CD4-positive, alpha-beta T cell (primary cell): Measurements from ENCODE around the gene GLI2. TPM values are rescaled to one million over a fixed set of nuclear protein-coding genes. Genes with fewer than 3 reads are reported as not detected.

Experiments
- ATAC-seq: fragments of 200-7000 bp; cut with Tn5 transposase; one replicate; pipeline ENCODE4 v1.10.0; 2022; ENCODE audit warnings: mild to moderate bottlenecking; ENCODE audit not compliant: poor library complexity
- CTCF ChIA-PET: fragments of 350-600 bp; sonication (Branson Sonifier 250); formaldehyde crosslinking; loops from one replicate; lab custom pipeline; 2021; ENCODE audit warnings: antibody characterized with exemption, inconsistent platforms; lab: Charles Lee
- POLR2A ChIA-PET: fragments of 350-600 bp; sonication (Branson Sonifier 250); formaldehyde crosslinking; loops from one replicate; lab custom pipeline; 2021; ENCODE audit warnings: antibody characterized with exemption, inconsistent platforms; lab: Charles Lee
- DNase-seq, 14 experiments: peaks; one replicate each; pipeline ENCODE4 v3.0.0-alpha.2; 2013 to 2020; ENCODE audit warnings: mixed read lengths in 2 of 14
- H3K27ac ChIP-seq, 2 donors: one replicate each; pipeline versions ENCODE4 v1.5.1 to v1.7.0; 2013; ENCODE audit warnings: low read length in 2 of 2, low read depth in 1 of 2, mild to moderate bottlenecking in 1 of 2
- H3K27me3 ChIP-seq, 2 experiments: 1 replicate in 1 of 2; 2 replicates in 1 of 2; pipeline versions ENCODE4 v1.6.1 to v1.7.0; 2013; ENCODE audit warnings: low read length in 2 of 2, control low read depth in 1 of 2, mild to moderate bottlenecking in 1 of 2, moderate library complexity in 1 of 2; ENCODE audit not compliant: insufficient read depth in 2 of 2, control insufficient read depth in 1 of 2
- H3K36me3 ChIP-seq: one replicate; pipeline ENCODE4 v1.6.1; 2013; ENCODE audit warnings: low read length, control low read depth; ENCODE audit not compliant: insufficient read depth
- H3K4me1 ChIP-seq: one replicate; pipeline ENCODE4 v1.6.1; 2013; ENCODE audit warnings: low read length, control low read depth; ENCODE audit not compliant: insufficient read depth
- H3K4me3 ChIP-seq: one replicate; pipeline ENCODE4 v1.5.1; 2013; ENCODE audit warnings: mild to moderate bottlenecking, low read length, moderate library complexity
- H3K9me3 ChIP-seq, 2 experiments: 1 replicate in 1 of 2; 2 replicates in 1 of 2; pipeline versions ENCODE4 v1.6.1 to v1.7.0; 2013; ENCODE audit warnings: low read length in 2 of 2, mild to moderate bottlenecking in 2 of 2, control low read depth in 1 of 2, moderate library complexity in 1 of 2; ENCODE audit not compliant: control insufficient read depth in 1 of 2, insufficient read depth in 1 of 2
- H3K27ac Mint-ChIP-seq: one replicate; pipeline ENCODE4 v1.8.0; 2020; ENCODE audit warnings: mixed read lengths
- H3K27me3 Mint-ChIP-seq: one replicate; pipeline ENCODE4 v1.8.0; 2021; ENCODE audit warnings: mixed read lengths
- H3K36me3 Mint-ChIP-seq: one replicate; pipeline ENCODE4 v1.8.0; 2021; ENCODE audit warnings: low read depth, mixed read lengths
- H3K4me1 Mint-ChIP-seq: one replicate; pipeline ENCODE4 v1.8.0; 2021; ENCODE audit warnings: low read depth, mixed read lengths
- H3K4me3 Mint-ChIP-seq: one replicate; pipeline ENCODE4 v1.8.0; 2020; ENCODE audit warnings: mild to moderate bottlenecking, mixed read lengths
- H3K9me3 Mint-ChIP-seq: one replicate; pipeline ENCODE4 v1.8.0; 2020; ENCODE audit warnings: mixed read lengths
- intact Hi-C, 2 experiments: fragments of 100-400 bp; cut with DNase I in 1 of 2; cut with micrococcal nuclease in 1 of 2; formaldehyde crosslinking; loops; one replicate each; pipeline versions ENCODE4 v1.15.1 to v1.9.0; 2023 to 2025; cut with DNase I, micrococcal nuclease
- total RNA-seq, 174 experiments: library from RNA in 2 of 174; stranded (reverse) in 2 of 174; gene quantifications; one replicate each; pipeline ENCODE4 v1.2.3 and lab custom pipeline; 2021 to 2026
- TF ChIP-seq, protein P1 (sequence below): fragments of 200-600 bp; IDR thresholded peaks from one replicate; pipeline ENCODE4 v1.8.0; 2022; ENCODE audit warnings: antibody characterized with exemption, mild to moderate bottlenecking

The GLI2 gene
- total RNA-seq, 2 experiments from 2014 or later, result not detected

DNA sequence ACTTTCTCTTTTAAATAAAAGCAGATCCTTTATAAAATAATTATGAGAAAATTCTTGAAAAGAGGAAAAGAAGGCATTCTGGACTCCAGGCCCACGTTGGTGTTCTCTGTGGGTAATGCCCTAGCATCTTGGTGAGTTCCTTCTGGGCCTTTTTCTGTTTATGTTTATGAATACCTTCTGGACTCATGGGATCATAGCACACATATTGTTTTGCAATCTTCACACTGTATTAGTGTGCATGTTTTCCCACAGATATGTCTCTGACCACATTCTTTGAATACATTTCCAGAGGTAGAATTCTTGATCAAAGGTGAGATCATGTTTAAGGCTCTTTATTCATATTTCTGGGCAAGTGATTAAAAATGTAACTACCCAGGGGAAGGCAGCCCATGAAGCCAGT, 15.9 kb downstream of the GLI2 start:
- Histone ChIP-seq H3K27ac (no peak overlapping the region), H3K4me1 (no peaks in the 10 kb centered on the region), H3K9me3 (peaks cover 0 to 7% of the 10 kb centered on the region in 2 experiments), H3K27me3 (no peaks in the 10 kb centered on the region), H3K4me3 (no peak overlapping the region), H3K36me3 (no peaks in the 10 kb centered on the region)
- DNase-seq, result no peak
- Mint-ChIP-seq H3K4me1 (no peaks in the 10 kb centered on the region), H3K27me3 (peaks cover 4% of the 10 kb centered on the region), H3K4me3 (no peak overlapping the region), H3K27ac (no peak overlapping the region), H3K36me3 (no peaks in the 10 kb centered on the region), H3K9me3 (no peaks in the 10 kb centered on the region)
- ATAC-seq, result no peak
- POLR2A ChIA-PET, result no interaction called here
- intact Hi-C loops, result no loop called here
- TF ChIP-seq, protein P1, sequence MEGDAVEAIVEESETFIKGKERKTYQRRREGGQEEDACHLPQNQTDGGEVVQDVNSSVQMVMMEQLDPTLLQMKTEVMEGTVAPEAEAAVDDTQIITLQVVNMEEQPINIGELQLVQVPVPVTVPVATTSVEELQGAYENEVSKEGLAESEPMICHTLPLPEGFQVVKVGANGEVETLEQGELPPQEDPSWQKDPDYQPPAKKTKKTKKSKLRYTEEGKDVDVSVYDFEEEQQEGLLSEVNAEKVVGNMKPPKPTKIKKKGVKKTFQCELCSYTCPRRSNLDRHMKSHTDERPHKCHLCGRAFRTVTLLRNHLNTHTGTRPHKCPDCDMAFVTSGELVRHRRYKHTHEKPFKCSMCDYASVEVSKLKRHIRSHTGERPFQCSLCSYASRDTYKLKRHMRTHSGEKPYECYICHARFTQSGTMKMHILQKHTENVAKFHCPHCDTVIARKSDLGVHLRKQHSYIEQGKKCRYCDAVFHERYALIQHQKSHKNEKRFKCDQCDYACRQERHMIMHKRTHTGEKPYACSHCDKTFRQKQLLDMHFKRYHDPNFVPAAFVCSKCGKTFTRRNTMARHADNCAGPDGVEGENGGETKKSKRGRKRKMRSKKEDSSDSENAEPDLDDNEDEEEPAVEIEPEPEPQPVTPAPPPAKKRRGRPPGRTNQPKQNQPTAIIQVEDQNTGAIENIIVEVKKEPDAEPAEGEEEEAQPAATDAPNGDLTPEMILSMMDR, result no peak
- CTCF ChIA-PET, result no interaction called here

DNA sequence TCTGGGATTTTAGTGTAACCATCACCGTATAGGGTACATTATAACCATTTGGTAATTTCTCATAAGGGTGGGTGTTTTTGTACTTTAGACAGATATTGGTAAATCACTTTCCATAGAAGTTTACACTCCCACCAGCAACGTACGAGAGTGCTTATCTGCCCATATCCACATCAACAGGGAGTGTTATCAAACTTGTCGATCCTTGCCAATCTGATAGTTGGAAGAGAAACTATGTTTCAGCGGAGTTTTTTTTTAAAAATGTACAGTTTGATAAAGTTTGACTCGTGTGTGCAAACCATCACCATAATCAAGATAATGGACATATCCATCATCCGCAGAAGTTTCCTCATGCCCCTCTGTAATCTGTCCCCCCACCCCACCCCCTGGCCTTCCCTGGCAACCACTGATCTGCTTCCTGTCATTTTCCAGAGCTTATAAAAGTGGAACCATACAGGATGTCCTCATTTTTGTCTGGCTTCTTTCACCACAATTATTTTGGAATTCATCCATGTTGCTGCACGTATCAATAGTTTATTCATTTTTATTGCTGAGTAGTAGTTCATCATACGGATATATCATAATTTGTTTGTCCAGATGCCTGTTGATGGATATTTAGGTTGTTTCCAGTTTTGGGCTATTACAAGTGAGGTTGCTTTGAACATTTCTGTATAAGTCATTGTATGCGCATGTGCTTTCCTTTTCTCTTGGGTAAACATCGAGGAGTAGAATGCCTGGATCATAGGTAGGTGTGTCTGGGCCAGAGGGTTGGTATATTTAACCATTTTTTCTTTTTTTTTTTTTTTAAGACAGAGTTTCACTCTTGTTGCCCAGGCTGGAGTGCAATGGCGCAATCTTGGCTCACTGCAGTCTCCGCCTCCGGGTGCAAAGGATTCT, 18.6 kb downstream of the GLI2 start:
- intact Hi-C loops, result no loop called here
- no peaks in the 10 kb centered on the region for H3K36me3 Mint-ChIP-seq
- H3K27ac ChIP-seq, result no peak overlapping the region
- no peaks in the 10 kb centered on the region for H3K9me3 Mint-ChIP-seq
- no peak overlapping the region for H3K4me3 Mint-ChIP-seq
- H3K9me3 ChIP-seq, result peaks cover 0 to 11% of the 10 kb centered on the region in 2 experiments
- H3K27me3 ChIP-seq, result no peaks in the 10 kb centered on the region
- no peak overlapping the region for H3K27ac Mint-ChIP-seq
- H3K36me3 ChIP-seq, result no peaks in the 10 kb centered on the region
- no peaks in the 10 kb centered on the region for H3K4me1 ChIP-seq
- POLR2A ChIA-PET, result no interaction called here
- H3K4me3 ChIP-seq, result no peak overlapping the region
- no peaks in the 10 kb centered on the region for H3K4me1 Mint-ChIP-seq
- DNase-seq, result no peak
- CTCF ChIA-PET, result interaction anchor here (0.6 kb wide), 1 partner anchor 40 kb away, joined by 6 read pairs; no protein-coding TSS in a partner anchor
- TF ChIP-seq, protein P1, result no peak
- ATAC-seq, result no peak
- peaks cover 11% of the 10 kb centered on the region for H3K27me3 Mint-ChIP-seq

DNA sequence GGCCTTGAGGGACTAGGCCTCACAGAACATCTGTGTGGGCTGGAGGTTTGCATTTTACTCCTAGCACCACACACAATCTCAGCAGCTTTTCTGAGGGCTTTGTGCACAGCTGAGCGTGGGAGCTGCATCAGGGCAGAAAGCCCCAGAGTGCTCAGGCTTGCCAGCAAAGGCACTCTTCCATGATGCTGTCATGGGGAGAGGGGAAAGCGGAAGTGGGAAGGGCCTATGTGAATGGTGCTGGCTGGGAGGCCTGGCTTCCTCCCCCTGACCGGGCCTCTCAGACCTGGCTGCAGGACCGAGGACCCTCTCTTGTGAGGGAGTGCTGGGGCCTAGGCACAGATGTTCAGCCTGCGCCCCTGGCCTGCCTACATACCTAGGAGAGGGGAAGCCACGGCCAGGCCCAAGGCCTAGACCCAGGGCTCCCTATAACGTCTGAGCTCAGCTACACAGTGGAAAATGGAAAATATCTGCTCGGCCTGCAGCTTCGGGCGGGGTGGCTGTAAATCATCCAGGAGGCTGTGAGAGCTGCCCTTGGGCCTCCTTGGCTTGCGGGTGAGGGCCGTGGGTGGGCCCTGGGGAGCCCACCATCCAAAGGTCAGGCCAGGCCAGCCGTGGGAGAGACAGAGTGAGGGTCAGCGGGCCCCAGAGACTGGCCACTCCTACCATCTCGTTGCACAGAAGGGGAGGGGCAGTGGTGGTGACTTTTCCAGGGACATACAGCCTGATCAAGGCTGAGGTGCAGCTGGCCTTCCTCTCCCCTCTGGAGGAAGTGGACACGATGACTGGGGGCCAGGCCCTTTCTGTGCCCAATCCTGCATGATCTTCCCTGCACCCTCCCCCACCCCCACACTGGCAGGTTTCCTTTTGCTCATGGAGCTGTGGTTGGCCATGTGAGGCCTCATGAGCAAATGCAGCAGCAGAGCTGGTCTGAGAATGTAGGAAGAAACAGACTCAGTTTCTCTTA, 22.8 kb downstream of the GLI2 start:
- Histone ChIP-seq H3K36me3 (no peaks in the 10 kb centered on the region), H3K27me3 (no peaks in the 10 kb centered on the region), H3K27ac (no peak overlapping the region), H3K4me3 (no peak overlapping the region), H3K4me1 (no peaks in the 10 kb centered on the region), H3K9me3 (peaks cover 0 to 10% of the 10 kb centered on the region in 2 experiments)
- intact Hi-C loops, result no loop called here
- ATAC-seq, result no peak
- Mint-ChIP-seq H3K4me3 (no peak overlapping the region), H3K27me3 (peaks cover 21% of the 10 kb centered on the region), H3K36me3 (no peaks in the 10 kb centered on the region), H3K9me3 (no peaks in the 10 kb centered on the region), H3K4me1 (no peaks in the 10 kb centered on the region), H3K27ac (no peak overlapping the region)
- POLR2A ChIA-PET, result no interaction called here
- TF ChIP-seq, protein P1, result no peak
- CTCF ChIA-PET, result no interaction called here
- peak in 1 of 14 experiments; percentile 27 for DNase-seq
